NCI-H524 treated with DMSO at 0.1 percent for 48 hours (cell line): Measurements from ENCODE around the gene UQCC2.

ENCODE experiments used
- DNase-seq: peaks from one replicate; lab custom pipeline; 2025; lab: John Stamatoyannopoulos, UW

Gene UQCC2

DNA sequence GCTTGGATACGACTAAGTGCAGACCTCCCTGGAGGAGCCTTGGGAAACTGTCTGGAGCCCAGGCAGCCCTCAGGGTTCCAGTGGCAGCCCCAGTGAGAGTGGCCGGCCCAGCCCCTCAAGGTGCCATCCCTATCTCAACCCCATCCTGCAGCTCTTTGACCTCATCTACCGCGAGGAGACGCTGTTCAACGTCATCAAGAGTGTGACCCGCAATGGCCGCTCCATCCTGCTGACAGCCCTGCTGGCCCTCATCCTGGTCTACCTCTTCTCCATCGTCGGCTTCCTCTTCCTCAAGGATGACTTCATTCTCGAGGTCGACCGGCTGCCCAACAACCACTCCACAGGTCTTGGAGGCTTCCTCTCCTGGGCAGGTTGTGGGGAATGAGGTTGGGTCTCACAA, 20.7 kb downstream of the UQCC2 start:
- DNase-seq, result no peak

DNA sequence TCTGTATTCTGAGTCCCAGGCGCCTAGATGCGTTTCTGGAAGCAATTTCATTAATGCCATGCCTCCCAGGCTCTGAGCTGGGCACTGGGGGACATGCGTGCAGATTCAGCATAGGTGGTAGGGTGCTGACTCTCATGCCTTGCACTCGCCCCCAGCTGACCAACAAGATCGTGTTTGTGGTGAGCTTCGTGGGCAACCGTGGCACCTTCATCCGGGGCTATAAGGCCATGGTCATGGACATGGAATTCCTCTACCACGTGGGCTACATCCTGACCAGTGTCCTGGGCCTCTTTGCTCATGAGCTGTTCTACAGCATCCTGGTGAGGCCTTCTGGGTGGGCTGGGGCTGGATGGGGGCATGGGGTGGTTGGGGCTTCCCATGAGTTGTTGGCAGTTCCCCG, 21.6 kb downstream of the UQCC2 start:
- DNase-seq, result no peak

DNA sequence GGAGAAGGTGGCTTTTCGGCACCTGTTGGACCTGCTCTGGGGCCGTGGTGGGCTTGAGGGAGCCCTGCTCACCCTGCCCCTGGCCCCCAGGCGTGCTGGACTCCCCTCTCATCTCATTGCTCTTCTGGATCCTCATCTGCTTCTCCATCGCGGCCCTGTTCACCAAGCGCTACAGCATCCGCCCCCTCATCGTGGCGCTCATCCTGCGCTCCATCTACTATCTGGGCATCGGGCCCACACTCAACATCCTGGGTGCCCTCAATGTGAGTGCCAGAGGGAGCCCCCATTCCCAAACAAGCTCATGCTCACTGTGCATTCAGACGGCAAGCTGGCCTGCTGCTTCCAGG, 22.4 kb downstream of the UQCC2 start:
- DNase-seq, result no peak

DNA sequence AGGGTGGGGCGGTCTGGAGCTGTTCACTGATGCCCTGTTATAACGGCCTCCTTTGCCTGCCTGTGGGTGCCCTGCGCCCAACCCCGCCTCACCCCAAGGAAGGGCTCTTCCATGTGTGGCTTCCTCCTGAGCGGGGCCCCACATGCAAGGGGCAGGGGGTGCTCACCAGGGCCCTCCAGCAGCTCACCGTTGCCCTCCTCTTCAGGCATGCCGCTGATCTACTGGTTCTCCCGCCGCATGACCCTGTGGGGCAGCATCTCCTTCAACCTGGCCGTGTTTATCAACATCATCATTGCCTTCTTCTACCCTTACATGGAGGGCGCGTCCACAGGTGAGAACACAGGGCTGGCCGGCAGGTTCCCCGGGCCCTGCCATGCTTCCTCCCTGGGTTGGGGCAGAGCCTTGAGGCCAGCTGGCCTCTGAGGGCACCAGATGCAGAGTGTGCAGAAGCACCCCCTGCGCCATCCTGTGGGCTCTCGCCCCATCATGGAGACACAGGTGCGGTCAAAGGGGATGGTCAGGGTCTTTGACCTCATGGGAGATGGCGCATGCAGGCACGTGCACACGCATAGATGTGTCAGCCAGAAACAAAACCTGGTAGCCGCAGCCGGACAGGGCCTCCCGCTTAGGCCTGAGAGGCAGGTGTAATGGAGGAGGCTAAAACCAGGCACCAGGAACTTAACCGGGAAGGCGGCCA, 22.9 kb downstream of the UQCC2 start:
- no peak for DNase-seq

DNA sequence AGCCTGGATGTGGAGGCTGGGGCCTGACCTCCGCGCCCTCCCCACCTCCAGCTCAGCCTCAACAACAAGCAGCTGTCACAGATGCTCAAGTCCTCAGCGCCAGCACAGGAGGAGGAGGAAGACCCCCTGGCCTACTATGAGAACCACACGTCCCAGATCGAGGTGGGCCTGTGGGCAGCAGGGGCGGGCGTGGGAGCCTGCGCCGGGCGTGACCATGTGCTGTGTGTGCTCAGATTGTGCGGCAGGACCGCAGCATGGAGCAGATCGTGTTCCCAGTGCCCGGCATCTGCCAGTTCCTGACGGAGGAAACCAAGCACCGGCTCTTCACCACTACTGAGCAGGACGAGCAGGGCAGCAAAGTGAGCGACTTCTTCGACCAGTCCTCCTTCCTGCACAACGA, 23.5 kb downstream of the UQCC2 start:
- DNase-seq, result no peak

DNA sequence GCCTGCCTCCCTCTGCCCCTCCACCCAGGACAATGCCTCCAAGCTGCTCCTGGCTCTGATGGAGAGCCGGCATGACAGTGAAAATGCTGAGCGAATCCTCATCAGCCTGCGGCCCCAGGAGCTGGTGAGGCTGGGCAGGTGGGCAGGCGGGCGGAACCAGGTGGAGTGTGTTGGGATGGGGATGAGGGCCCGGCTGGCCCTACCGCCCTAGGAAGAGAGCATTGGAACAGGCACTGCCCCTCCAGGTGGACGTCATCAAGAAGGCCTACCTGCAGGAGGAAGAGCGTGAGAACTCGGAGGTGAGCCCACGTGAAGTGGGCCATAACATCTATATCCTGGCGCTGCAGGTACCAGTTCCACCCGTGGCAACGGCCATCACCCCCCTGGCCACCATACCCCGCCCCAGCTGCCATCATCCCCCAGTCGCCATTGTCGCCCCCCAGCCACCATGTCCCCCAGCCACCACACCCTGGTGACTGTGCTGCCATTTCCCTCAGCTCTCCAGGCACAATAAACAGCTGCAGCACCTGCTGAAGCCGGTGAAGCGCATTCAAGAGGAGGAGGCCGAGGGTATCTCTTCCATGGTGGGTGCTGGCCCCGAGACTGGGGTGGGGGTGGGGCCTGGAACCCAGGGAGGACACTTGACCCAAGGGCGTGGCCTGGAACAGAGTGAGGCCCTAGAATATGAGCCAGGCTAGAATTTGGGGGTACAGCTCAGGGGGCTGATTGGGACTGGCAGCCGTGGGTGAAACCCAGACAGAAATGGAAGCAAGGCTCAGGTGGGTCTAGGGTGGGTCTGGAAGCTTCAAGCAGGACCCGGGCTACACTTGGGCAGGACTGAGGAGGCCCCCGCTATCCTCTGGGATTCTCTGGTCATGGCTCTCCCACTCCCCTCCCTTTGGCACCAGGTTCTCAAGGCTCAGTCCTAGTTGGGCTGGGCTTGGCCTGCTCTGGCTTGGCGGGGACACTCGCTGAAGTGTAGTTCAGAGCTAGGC, 24.2 kb downstream of the UQCC2 start:
- no peak for DNase-seq

DNA sequence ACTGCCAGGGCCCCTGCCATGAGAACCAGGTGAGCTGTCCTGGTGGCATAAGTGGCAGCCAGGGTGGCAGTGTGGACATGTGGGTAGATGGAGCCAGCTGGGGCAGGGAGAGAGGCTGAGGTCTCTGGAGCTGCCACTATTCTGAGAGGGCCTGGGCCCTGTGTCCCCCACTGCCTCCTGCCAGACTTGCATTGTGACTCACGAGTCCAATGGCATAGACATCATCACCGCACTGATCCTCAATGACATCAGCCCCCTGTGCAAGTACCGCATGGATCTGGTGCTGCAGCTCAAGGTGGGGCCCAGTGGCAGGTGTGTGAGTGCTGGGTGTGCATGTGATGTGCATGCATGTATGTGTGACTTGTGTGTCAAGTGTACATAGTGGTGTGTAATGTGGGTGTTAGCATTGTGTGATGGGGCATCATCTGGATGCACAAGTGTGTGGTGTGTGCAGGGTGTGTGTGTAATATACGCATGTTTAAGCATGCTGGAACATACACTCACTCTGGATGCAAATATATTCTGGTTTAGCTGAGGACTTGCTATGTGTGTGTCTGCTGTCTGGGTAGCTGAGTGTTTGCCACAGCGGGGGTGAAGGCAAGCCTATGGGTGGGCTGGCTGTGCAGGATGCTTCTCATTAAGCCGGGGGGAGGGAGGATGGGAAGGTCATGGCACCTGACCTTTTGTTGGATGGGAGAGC, 25.1 kb downstream of the UQCC2 start:
- no peak for DNase-seq

DNA sequence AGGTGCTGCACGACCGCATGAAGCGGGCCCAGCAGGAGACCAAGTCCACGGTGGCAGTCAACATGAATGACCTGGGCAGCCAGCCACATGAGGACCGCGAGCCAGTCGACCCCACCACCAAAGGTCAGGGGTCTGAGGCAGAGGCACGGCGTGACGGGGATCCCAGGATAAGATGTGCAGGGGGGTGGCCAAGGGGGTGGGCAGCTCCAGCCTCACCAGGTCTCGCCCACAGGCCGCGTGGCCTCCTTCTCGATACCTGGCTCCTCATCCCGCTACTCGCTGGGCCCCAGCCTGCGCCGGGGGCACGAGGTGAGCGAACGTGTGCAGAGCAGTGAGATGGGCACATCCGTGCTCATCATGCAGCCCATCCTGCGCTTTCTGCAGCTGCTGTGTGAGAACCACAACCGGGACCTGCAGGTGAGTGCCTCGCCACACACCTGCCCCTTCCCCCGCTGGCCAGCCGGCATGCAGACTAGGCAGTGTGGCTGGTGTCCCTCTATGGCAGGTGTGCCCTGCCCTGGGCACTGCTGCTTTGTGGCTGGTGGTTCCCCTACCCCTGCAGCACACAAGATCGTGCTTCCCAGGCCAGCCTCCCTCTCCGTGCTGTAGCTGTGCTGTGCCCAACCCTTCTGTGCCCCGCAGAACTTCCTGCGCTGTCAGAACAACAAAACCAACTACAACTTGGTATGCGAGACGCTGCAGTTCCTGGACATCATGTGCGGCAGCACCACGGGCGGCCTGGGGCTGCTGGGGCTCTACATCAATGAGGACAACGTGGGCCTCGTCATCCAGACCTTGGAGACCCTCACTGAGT, 25.9 kb downstream of the UQCC2 start:
- no peak for DNase-seq

DNA sequence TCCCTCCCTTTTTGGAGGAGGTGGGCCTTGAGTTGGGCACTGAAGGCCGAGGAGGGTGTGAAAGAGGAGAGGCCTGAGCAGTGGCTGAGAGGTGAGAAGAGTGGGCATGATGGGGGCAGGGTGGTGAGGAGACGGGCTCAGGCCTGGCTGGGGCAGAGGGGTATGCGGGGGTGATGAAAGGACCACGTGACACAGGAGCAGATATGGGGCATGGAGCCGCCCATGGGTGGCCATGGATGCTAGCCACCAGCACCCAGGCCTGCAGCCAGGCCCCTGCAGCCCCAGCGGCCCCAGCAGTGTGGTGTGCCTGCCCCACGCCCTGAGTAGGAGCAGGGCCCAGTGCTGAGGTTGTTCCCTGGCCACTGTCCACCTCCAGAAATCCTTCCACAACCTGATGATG, 26.5 kb downstream of the UQCC2 start:
- no peak for DNase-seq

DNA sequence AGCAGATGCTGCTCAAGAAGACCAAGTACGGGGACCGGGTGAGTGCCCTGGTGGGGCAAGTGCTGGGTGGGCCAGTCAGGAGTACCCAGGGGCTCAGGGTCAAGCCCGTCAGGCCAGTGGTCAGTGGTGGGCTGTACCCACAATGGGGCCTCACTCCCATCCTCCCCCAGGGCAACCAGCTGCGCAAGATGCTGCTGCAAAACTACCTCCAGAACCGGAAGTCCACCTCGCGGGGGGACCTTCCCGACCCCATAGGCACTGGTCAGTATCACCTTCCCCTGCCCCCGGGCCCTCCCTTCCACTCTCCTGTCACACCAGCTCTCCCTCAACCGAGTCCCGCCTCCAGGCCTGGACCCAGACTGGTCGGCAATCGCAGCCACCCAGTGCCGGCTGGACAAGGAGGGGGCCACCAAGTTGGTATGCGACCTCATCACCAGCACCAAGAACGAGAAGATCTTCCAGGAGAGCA, 27.0 kb downstream of the UQCC2 start:
- DNase-seq, result no peak

DNA sequence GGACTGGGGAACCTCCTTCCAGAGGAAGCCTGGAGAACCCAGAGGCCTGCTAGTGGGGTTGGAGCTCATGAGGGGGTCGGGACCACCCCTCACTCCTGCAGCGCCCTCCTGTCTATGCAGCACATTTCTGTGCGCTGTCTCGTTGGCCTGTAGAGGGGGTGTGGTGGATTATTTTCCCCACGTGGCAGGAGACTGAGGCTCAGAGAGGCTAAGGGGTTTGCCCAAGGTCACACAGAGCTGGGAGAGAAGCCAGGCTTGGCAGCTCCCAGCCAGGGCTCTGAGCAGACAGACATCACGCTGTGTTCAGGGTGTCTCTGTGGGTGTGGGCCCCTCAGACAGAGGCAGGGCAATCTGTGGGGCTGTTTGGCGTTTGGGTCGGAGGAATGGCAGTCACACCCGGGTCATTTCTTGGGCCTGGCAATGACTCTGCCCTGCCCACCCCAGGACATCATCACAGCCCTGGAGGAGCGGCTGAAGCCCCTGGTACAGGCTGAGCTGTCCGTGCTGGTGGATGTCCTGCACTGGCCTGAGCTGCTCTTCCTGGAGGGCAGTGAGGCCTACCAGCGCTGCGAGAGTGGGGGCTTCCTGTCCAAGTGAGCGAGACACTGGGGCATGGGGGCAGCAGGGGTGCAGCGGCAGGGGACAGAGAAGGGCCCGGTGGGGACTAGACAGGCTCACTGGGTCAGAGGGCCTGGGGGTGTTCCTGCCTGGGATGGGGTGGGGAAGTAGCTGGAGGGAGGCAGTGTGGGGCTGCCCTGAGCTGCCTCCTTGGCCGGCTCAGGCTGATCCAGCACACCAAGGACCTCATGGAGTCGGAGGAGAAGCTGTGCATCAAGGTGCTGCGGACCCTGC, 27.7 kb downstream of the UQCC2 start:
- DNase-seq, result no peak

DNA sequence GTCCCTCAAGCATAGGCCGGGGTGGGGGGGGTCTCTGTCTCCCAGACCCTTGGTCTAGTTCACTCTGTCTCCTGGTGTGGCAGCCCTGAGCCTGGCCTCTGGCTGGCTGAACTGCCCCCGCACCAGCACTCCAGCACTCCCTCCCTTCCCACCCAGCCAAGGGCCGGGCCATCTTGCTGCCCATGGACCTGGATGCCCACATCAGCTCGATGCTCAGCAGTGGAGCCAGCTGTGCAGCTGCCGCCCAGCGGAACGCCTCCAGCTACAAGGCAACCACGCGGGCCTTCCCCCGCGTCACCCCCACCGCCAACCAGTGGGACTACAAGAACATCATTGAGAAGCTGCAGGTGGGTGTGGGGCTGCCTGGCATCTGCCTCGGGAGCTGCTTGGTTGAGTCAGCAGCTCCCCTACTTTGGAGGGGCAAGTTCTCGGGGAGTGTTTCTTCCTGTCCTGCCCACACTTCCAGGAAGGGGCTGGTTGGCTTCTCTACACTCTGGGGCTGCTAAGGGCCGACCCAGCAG, 28.4 kb downstream of the UQCC2 start:
- DNase-seq, result no peak

DNA sequence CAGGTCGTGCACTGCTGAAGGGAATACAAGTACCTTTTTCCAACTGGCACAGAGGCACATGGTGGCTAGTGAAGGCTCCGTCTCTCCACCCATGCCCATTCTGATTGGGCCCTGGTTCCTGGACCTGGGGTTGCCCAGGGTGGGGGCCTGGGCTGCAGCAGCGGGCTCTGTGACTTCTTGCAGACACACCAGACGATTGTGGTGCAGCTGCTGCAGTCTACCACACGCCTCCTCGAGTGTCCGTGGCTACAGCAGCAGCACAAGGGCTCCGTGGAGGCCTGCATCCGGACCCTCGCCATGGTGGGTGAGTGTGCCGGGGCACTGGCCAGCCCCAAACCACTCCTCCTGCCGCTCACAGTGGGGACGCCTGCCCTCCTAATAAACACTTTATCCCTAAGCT, 29.2 kb downstream of the UQCC2 start:
- no peak for DNase-seq

DNA sequence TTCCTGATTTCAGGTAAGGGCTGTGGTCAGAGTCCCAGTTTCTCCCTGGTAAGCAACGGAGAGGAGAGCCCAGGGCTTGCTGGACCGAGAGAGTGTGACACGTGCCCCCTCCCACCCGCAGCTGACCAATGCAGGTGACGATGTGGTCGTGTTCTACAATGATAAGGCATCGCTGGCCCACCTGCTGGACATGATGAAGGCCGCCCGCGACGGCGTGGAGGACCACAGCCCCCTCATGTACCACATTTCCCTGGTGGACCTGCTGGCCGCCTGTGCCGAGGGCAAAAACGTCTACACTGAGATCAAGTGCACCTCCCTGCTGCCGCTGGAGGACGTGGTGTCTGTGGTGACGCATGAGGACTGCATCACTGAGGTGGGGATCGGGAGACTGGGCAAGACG, 31.7 kb downstream of the UQCC2 start:
- DNase-seq, result no peak

DNA sequence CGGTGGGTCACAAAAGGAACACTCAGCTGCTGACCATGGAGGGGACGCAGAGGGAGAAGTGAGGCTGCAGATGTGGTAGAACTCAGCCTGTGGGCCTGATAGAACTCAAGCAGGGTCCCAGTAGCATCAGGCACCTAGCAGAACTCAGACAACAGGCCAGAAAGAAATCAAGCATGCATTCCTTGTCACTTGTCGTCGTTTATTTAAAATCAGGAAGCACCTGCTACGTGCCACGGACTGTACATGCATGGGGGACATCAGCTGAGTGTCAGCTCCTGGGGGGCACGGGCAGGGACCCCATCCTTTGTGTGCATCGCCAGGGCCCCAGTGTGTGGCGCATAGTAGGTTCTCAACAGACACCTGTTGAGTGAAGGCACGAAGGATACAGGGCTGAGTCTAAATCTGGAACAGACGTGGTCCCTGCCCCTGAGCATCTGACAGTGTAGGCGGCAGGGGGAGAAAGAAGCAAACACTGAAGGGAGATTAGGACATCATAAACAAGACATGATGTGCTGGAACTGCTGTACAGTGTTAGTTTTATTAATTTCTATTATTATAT, 32.5 kb downstream of the UQCC2 start:
- no peak for DNase-seq

DNA sequence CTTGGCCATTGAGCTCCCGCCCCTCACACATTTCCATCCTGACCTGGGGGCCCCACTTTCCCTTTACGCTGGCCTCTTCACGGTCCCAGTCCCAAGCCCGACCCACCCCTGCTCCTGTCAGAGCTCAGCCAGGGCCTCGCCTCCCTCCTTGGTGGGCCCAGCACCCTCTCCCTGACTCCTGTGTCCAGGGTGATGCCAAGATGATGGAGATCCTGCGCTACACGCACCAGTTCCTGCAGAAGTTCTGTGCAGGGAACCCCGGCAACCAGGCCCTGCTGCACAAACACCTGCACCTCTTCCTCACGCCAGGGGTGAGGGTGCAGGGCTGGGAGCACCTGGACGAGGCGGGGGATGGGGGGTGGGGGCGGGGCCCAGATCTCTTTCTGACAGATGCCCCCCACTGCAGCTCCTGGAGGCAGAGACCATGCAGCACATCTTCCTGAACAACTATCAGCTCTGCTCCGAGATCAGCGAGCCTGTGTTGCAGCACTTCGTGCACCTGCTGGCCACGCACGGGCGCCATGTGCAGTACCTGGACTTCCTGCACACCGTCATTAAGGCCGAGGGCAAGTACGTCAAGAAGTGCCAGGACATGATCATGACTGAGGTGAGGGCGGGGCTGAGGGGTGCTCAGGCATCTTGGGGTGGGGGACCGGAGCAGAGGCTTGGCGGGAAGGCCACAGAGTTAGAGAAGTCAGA, 33.1 kb downstream of the UQCC2 start:
- DNase-seq, result no peak

DNA sequence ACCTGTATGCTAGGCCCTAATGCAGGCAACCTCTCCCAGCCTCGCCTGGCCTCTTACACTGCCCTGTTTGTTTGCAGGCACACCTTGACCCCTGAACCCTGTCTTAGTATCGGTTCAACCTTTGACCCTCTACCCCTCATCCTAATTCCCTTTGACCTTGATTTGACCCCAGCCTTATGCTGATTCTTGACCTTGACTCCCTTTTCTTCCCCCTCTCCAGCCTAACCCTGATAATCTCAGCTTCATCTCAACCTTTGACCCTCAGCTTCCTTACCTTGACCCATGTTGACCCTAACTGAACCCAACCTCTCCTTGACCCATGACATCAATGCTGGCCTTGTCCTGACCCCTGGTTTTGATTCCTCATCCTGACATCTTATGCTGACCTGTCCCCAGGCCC, 33.8 kb downstream of the UQCC2 start:
- no peak for DNase-seq

DNA sequence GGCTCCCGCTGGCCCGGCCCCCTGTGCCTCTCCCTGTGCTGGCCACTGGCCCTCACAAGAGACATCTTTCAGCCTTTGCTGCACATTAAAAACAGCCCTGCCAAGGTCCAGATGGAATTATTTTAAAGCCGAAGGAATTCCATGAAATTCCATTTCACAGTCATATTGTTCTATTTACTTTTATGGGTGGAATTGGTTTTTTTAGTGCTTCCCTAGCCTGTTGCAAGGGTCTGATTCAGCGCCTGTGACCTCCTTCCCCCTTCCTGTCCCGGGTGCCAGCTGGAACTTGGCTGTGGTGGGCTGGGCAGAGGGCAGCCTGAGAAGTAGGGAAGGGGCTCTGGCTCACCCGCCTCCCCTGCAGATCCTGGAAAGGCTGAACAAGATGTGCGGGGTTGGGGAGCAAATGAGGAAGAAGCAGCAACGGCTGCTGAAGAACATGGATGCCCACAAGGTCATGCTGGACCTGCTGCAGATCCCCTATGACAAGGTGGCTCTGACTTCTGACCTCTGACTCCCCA, 34.3 kb downstream of the UQCC2 start:
- DNase-seq, result no peak

DNA sequence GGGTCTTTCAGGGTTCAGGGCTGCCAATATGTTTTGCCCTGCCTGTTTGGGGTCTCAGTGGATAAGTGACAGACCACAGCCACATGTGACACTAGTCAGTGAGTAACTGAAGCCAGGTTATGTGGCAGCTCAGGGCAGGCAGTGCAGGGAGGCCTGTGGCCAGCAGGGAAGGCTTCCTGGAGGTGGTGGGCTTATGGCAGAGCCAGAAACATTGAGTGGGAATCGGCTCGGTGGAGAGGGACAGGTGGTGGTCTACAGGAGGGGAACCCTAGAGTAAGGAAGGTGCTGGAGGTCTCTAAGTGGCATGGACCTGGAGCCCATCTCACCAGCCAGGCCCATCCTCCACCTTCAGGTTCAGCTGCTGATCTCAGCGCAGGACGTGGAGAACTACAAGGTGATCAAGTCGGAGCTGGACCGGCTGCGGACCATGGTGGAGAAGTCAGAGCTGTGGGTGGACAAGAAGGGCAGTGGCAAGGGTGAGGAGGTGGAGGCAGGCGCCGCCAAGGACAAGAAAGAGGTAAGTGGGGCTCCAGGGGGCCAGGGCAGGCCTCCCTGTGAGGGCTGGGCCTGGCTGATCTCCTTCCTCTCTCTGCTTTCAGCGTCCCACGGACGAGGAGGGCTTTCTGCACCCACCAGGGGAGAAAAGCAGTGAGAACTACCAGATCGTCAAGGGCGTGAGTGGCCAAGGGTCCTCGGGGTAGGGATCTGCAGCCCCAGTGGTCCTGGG, 34.9 kb downstream of the UQCC2 start:
- no peak for DNase-seq
